ENCODE data around the gene ELOVL6. TPM values are rescaled to one million over a fixed set of nuclear protein-coding genes. Genes with fewer than 3 reads are reported as not detected.
"Not testable (repeated sequence)": the region's sequence is repeated elsewhere in the genome, so short reads cannot be mapped to it uniquely, and the experiment has no call there.

Gene ELOVL6
- total RNA-seq, 1 experiment from 2014 or later, result 9.5 TPM

DNA sequence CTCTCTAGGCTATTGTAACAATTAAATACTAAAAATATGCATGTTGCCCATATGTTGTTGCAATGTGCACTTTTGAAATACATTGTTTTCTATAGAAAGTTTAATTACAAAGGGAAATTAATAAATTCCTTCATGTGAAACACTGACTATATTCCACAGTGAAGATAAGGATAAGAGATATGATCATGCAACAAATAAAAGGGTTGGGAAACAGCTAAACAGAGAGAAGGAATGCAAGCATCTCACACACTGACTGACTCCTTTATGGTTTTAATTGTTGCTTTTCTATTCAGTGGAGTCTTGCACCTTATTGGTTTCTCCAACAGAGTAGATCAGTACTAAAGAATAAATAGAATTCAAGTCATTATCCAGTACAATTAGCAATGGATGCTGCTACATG is 37.8 kb downstream of the ELOVL6 start:
- no peak for DNase-seq
- CTCF ChIA-PET, result no interaction called here
- Histone ChIP-seq H3K27me3 (replicated peaks; ENCODE audit: control insufficient read depth, insufficient read depth, low read length) (no peaks in the 10 kb centered on the region), H3K4me1 (peaks cover 25% of the 10 kb centered on the region), H3K36me3 (ENCODE audit: control insufficient read depth, insufficient read depth, low read length) (no peaks in the 10 kb centered on the region; the same call in 1 of the 2 replicates), H3K4me3 (ENCODE audit: low read depth, low read length) (no peak overlapping the region), H3K9me3 (no peaks in the 10 kb centered on the region)
- H3K27me3 Mint-ChIP-seq (ENCODE audit: insufficient read depth, unreplicated experiment), result no peaks in the 10 kb centered on the region
- TF ChIP-seq, protein P1, sequence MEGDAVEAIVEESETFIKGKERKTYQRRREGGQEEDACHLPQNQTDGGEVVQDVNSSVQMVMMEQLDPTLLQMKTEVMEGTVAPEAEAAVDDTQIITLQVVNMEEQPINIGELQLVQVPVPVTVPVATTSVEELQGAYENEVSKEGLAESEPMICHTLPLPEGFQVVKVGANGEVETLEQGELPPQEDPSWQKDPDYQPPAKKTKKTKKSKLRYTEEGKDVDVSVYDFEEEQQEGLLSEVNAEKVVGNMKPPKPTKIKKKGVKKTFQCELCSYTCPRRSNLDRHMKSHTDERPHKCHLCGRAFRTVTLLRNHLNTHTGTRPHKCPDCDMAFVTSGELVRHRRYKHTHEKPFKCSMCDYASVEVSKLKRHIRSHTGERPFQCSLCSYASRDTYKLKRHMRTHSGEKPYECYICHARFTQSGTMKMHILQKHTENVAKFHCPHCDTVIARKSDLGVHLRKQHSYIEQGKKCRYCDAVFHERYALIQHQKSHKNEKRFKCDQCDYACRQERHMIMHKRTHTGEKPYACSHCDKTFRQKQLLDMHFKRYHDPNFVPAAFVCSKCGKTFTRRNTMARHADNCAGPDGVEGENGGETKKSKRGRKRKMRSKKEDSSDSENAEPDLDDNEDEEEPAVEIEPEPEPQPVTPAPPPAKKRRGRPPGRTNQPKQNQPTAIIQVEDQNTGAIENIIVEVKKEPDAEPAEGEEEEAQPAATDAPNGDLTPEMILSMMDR (IDR thresholded peaks at IDR 0.05; ENCODE audit: insufficient read depth in 1 of 2, low read depth in 1 of 2, low read length in 1 of 2, severe bottlenecking in 1 of 2, unreplicated experiment in 1 of 2), result no peak
- H3K4me3 Mint-ChIP-seq (ENCODE audit: unreplicated experiment), result no peak overlapping the region
- no peaks in the 10 kb centered on the region for H3K36me3 Mint-ChIP-seq (ENCODE audit: insufficient read depth, unreplicated experiment)
- BruUV-seq (replicated peaks), result no TSS peak
- peaks cover 17% of the 10 kb centered on the region for H3K4me1 Mint-ChIP-seq (ENCODE audit: low read depth, unreplicated experiment)
- POLR2A ChIA-PET, result no interaction called here
- H3K27ac Mint-ChIP-seq (ENCODE audit: unreplicated experiment), result no peak overlapping the region
- H3K9me3 Mint-ChIP-seq (ENCODE audit: unreplicated experiment), result no peaks in the 10 kb centered on the region
- intact Hi-C loops (cut with micrococcal nuclease; ENCODE audit: unreplicated experiment), result no loop called here

GRCh38 chr4:110159541-110159940 is 38.9 kb downstream of the ELOVL6 start:
- DNase-seq, result no peak
- Histone ChIP-seq H3K4me3 (ENCODE audit: low read depth, low read length) (no peak overlapping the region), H3K4me1 (peaks cover 16% of the 10 kb centered on the region), H3K27me3 (replicated peaks; ENCODE audit: control insufficient read depth, insufficient read depth, low read length) (no peaks in the 10 kb centered on the region), H3K36me3 (ENCODE audit: control insufficient read depth, insufficient read depth, low read length) (no peaks in the 10 kb centered on the region; the same call in 1 of the 2 replicates), H3K9me3 (no peaks in the 10 kb centered on the region)
- no peaks in the 10 kb centered on the region for H3K27me3 Mint-ChIP-seq (ENCODE audit: insufficient read depth, unreplicated experiment)
- H3K4me1 Mint-ChIP-seq (ENCODE audit: low read depth, unreplicated experiment), result peaks cover 10% of the 10 kb centered on the region
- CTCF ChIA-PET, result no interaction called here
- no peaks in the 10 kb centered on the region for H3K36me3 Mint-ChIP-seq (ENCODE audit: insufficient read depth, unreplicated experiment)
- TF ChIP-seq, protein P1 (IDR thresholded peaks at IDR 0.05; ENCODE audit: insufficient read depth in 1 of 2, low read depth in 1 of 2, low read length in 1 of 2, severe bottlenecking in 1 of 2, unreplicated experiment in 1 of 2), result no peak
- BruUV-seq (replicated peaks), result no TSS peak
- no peaks in the 10 kb centered on the region for H3K9me3 Mint-ChIP-seq (ENCODE audit: unreplicated experiment)
- POLR2A ChIA-PET, result no interaction called here
- intact Hi-C loops (cut with micrococcal nuclease; ENCODE audit: unreplicated experiment), result no loop called here
- no peak overlapping the region for H3K4me3 Mint-ChIP-seq (ENCODE audit: unreplicated experiment)
- H3K27ac Mint-ChIP-seq (ENCODE audit: unreplicated experiment), result no peak overlapping the region

- H3K9me3 Mint-ChIP-seq (ENCODE audit: unreplicated experiment), result no peaks in the 10 kb centered on the region
- H3K36me3 ChIP-seq (ENCODE audit: control insufficient read depth, insufficient read depth, low read length), result no peaks in the 10 kb centered on the region
- no peaks in the 10 kb centered on the region for H3K9me3 ChIP-seq
- no peak overlapping the region for H3K27ac Mint-ChIP-seq (ENCODE audit: unreplicated experiment)
- H3K27me3 Mint-ChIP-seq (ENCODE audit: insufficient read depth, unreplicated experiment), result no peaks in the 10 kb centered on the region
- H3K4me3 ChIP-seq (ENCODE audit: low read depth, low read length), result no peak overlapping the region
- TF ChIP-seq, protein P1 (IDR thresholded peaks at IDR 0.05; ENCODE audit: insufficient read depth in 1 of 2, low read depth in 1 of 2, low read length in 1 of 2, severe bottlenecking in 1 of 2, unreplicated experiment in 1 of 2), result no peak
- H3K36me3 Mint-ChIP-seq (ENCODE audit: insufficient read depth, unreplicated experiment), result no peaks in the 10 kb centered on the region
- ChIA-PET CTCF (no interaction called here), POLR2A (no interaction called here)
- no peak overlapping the region for H3K4me3 Mint-ChIP-seq (ENCODE audit: unreplicated experiment)
- BruUV-seq (replicated peaks), result no TSS peak
- no peak for DNase-seq
- intact Hi-C loops (cut with micrococcal nuclease; ENCODE audit: unreplicated experiment), result no loop called here
- H3K27me3 ChIP-seq (replicated peaks; ENCODE audit: control insufficient read depth, insufficient read depth, low read length), result no peaks in the 10 kb centered on the region
- peaks cover 5% of the 10 kb centered on the region; the same call in 1 of the 2 replicates for H3K4me1 ChIP-seq
- H3K4me1 Mint-ChIP-seq (ENCODE audit: low read depth, unreplicated experiment), result no peaks in the 10 kb centered on the region
Observed at GRCh38 chr4:110157580-110157979, 40.8 kb downstream of the ELOVL6 start.

- H3K27ac Mint-ChIP-seq (ENCODE audit: unreplicated experiment); H3K36me3 ChIP-seq (ENCODE audit: control insufficient read depth, insufficient read depth, low read length); CTCF ChIA-PET; intact Hi-C loops (cut with micrococcal nuclease; ENCODE audit: unreplicated experiment); H3K4me3 ChIP-seq (ENCODE audit: low read depth, low read length); DNase-seq; BruUV-seq (replicated peaks); H3K4me3 Mint-ChIP-seq (ENCODE audit: unreplicated experiment); H3K27me3 ChIP-seq (replicated peaks; ENCODE audit: control insufficient read depth, insufficient read depth, low read length); H3K4me1 Mint-ChIP-seq (ENCODE audit: low read depth, unreplicated experiment); H3K27me3 Mint-ChIP-seq (ENCODE audit: insufficient read depth, unreplicated experiment); POLR2A ChIA-PET; H3K4me1 ChIP-seq; H3K9me3 Mint-ChIP-seq (ENCODE audit: unreplicated experiment); H3K9me3 ChIP-seq; H3K36me3 Mint-ChIP-seq (ENCODE audit: insufficient read depth, unreplicated experiment): not testable (repeated sequence)
Observed at GRCh38 chr4:110157166-110157565, 41.2 kb downstream of the ELOVL6 start.

Data from Caco-2 (cell line).